ENCODE results near the gene ATP2C2. TPM values are rescaled to one million over a fixed set of nuclear protein-coding genes. Genes with fewer than 3 reads are reported as not detected.

The ATP2C2 gene
- total and polyA plus RNA-seq, 12 donors, result 0.07 to 2.2 (median 0.54) TPM; not detected in 2

GRCh38 chr16:84453061-84453752 is 84.9 kb downstream of the ATP2C2 start:
- Histone ChIP-seq H3K27me3 (no peaks in the 10 kb centered on the region), H3K36me3 (replicated peaks in 1 of 2) (no peaks in the 10 kb centered on the region), H3K4me1 (replicated peaks in 1 of 2) (no peaks in the 10 kb centered on the region), H3K4me3 (no peak overlapping the region), H3K27ac (no peak overlapping the region), H3K9me3 (replicated peaks in 1 of 3) (no peaks in the 10 kb centered on the region)
- intact Hi-C loops (cut with DNase I), result no loop called here
- WGBS, 4 donors, result 72 to 81% (median 76%) methylated on average over 24 to 34 of the region's 34 CpGs
- TF ChIP-seq POLR2A (IDR thresholded peaks at IDR 0.05) (no peak), CTCF (IDR thresholded peaks at IDR 0.05) (no peak)
- no peak for DNase-seq

GRCh38 chr16:84454611-84455010 is 86.3 kb downstream of the ATP2C2 start:
- 82 to 91% (median 86%) methylated on average over 12 to 13 of the region's 13 CpGs for WGBS, 4 donors
- Histone ChIP-seq H3K4me1 (replicated peaks in 1 of 2) (no peaks in the 10 kb centered on the region), H3K4me3 (no peak overlapping the region), H3K9me3 (replicated peaks in 1 of 3) (no peaks in the 10 kb centered on the region), H3K27me3 (no peaks in the 10 kb centered on the region), H3K36me3 (replicated peaks in 1 of 2) (no peaks in the 10 kb centered on the region), H3K27ac (no peak overlapping the region)
- TF ChIP-seq POLR2A (IDR thresholded peaks at IDR 0.05) (no peak), CTCF (IDR thresholded peaks at IDR 0.05) (no peak)
- DNase-seq, result no peak
- intact Hi-C loops (cut with DNase I), result no loop called here

- 86 to 98% (median 95%) methylated on average over 9 of the region's 9 CpGs for WGBS, 4 donors
- intact Hi-C loops (cut with DNase I), result no loop called here
- no peaks in the 10 kb centered on the region for H3K9me3 ChIP-seq (replicated peaks in 1 of 3)
- DNase-seq, result no peak
- no peak overlapping the region for H3K27ac ChIP-seq
- no peaks in the 10 kb centered on the region for H3K27me3 ChIP-seq
- H3K4me1 ChIP-seq (replicated peaks in 1 of 2), result no peaks in the 10 kb centered on the region
- no peak overlapping the region for H3K4me3 ChIP-seq
- H3K36me3 ChIP-seq (replicated peaks in 1 of 2), result no peaks in the 10 kb centered on the region
- no peak for TF ChIP-seq CTCF (IDR thresholded peaks at IDR 0.05)
- no peak for TF ChIP-seq POLR2A (IDR thresholded peaks at IDR 0.05)
Observed at GRCh38 chr16:84455031-84455430, 86.7 kb downstream of the ATP2C2 start.

- no peaks in the 10 kb centered on the region for H3K27me3 ChIP-seq
- DNase-seq, result no peak
- H3K9me3 ChIP-seq (replicated peaks in 1 of 3), result no peaks in the 10 kb centered on the region
- 86 to 88% (median 87%) methylated on average over 31 to 38 of the region's 38 CpGs for WGBS, 4 donors
- no peaks in the 10 kb centered on the region for H3K36me3 ChIP-seq (replicated peaks in 1 of 2)
- H3K27ac ChIP-seq, result no peak overlapping the region
- no peak overlapping the region for H3K4me3 ChIP-seq
- intact Hi-C loops (cut with DNase I), result no loop called here
- no peak for TF ChIP-seq CTCF (IDR thresholded peaks at IDR 0.05)
- no peak for TF ChIP-seq POLR2A (IDR thresholded peaks at IDR 0.05)
- no peaks in the 10 kb centered on the region for H3K4me1 ChIP-seq (replicated peaks in 1 of 2)
Observed at GRCh38 chr16:84458606-84459532, 90.5 kb downstream of the ATP2C2 start.
